Measurements from ENCODE around the gene DYRK2.

DYRK2 gene

GRCh38 chr12:67648521-67649260, at the start of gene DYRK2:
TSS of gene DYRK2 (plus strand) at chr12:67648745. CDS start at chr12:67649134, 389 bp downstream.
- peak; percentile 71 for DNase-seq

DNA sequence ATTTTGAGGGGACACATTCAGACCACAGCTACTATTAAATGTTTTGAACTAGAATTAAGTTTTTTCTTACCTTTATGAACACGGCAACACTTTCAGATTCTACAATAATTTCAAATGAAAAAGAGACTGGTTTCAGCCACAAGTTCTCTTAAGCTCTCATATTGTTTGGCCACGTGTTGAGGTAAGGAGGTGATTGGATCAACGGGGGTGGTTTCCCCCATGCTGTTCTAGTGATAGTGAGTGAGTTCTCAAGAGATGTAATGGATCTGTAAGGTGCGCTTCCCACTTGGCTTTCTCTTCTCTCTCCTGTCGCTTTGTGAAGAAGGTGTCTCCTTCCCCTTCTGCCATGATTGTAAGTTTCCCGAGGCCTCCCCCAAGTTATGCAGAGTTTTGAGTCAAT, 48.9 kb upstream of the DYRK2 start:
- no peak for DNase-seq

GRCh38 chr12:67601126-67601525, 47.4 kb upstream of the DYRK2 start:
- no peak for DNase-seq

- DNase-seq, result no peak
Observed at GRCh38 chr12:67609226-67609870, 39.2 kb upstream of the DYRK2 start.

DNA sequence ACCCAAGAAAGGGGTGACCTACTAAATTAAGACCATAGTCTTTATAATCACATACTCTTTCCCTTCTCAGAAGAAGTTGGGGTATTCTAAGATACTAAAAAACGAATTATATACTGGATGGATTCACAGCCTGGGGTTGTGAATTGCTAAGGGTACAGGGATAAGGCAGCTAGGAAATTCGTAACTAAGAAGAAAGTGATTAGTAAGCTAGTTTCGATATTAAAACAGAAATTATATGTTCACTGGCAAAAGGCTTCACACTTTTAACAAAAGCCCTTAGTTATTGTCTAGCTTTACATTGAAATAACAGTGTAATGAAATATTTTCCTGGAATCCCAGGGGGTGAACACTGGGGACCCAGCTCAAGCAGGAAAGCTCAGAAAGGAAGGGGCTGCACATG, 35.5 kb upstream of the DYRK2 start:
- DNase-seq, result no peak

- no peak for DNase-seq
Observed at GRCh38 chr12:67617629-67618028, 30.9 kb upstream of the DYRK2 start.

DNA sequence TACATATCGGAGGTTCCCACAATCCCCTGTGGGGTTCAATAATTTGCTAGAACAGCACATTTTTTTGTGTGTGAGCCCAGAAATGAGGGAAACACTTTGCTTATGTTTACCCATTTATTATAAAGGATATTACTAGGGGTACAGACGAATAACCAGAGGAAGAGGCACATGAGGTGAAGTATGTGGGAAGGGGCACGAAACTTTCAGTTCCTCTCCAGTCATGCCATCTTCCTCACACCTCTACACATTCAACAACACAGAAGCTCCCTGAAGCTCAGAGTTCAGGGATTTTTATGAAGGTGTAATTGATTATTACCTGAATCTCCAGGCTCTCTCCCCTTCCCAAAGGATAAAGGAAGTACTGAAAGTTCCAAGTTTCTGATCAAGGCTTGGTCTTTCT, 30.2 kb upstream of the DYRK2 start:
- DNase-seq, result no peak

DNA sequence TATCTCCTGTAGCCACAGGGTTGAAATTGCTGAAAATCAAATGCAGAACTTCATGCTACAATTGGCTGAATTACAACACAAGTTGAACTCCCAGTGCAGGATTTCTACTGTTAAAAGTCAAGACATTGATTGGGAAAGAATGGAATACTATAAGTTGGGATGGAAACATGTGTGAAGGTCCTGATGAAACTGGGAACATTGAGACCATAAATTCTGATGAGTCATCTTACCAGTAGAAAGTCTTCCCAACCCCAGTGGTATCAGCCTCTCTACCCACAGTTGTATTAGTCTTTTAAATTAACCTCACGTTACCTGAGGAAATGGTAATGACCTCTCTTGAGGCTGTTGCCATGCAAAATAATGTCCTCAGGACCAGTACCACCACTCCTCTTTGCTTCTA, 27.4 kb upstream of the DYRK2 start:
- no peak for DNase-seq

DNA sequence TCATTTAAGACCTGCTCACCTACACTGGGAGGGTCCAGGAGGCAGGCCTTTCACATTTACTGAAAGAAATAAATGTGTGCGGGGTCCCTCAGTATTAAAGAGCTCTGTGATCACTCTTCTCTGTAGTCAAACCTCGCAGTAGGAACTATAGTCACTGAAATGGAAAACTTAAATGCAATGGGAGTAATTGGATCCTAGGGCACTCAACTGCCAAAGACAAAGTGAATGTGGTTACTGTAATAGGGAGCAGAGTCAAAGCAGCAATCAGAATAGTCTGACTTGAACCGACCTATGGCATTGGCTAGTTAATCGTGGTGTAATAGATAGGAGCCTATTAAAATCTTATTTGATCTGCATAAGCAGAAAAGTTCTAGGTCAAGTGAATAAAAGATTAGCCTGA, 26.6 kb upstream of the DYRK2 start:
- no peak for DNase-seq

DNA sequence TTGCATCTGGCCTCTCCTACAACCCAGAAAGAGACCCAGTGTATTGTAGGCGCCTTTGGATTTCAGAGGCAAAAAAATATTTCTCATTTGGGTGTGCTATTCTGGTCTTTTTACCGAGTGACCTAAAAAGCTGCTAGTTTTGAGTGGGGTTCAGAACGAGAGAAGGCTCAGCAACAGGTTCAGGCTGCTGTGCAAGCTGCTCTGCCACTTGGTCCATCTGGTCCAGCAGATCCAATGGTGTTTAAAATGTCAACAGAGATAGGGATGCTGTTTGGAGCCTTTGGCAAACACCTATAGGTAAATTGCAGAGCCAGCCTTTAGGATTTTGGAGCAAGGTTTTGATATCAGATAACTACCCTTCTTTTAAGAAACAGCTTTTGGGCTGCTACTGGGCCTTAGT, 25.3 kb upstream of the DYRK2 start:
- DNase-seq, result no peak

- DNase-seq, result no peak
Observed at GRCh38 chr12:67624355-67624754, 24.2 kb upstream of the DYRK2 start.

GRCh38 chr12:67625004-67625403, 23.5 kb upstream of the DYRK2 start:
- DNase-seq, result no peak

- no peak for DNase-seq
Observed at GRCh38 chr12:67626156-67626555, 22.4 kb upstream of the DYRK2 start.

DNA sequence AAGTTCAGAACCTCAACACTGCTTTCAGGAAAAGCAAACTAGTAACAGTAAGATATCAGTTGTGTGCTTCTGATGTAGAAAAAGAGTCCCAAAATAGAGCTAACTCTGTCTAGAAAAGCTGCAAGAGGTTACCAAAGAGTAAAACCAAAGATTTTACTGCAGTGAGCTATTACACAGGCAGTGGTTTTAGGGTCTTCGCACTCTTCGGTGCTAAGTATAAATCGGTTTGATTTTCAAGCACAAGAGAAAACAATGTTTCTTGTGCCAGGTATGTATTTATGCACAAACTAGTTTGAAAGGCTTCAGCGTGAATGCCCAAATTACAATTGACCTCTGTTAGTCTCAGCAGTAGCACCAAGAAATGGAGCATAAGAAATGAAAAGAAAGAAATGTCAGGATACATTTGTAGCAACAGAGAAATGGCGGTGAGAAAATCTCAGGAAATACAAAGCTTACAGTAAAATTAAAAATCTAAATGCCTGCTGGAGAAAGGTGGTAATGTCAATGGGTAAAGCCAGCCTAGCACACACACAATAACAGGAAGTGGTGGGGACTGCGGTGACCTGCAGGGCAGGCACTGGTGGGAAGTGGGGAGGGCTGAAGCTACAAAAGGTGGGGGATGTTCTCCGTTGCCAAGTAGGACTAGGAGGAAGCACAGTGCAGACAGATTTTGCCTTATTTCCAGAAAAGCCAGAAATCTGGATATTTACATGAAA, 18.0 kb upstream of the DYRK2 start:
- peak; percentile 83 for DNase-seq

GRCh38 chr12:67632005-67632404, 16.5 kb upstream of the DYRK2 start:
- DNase-seq, result no peak

- DNase-seq, result no peak
Observed at GRCh38 chr12:67633024-67633610, 15.4 kb upstream of the DYRK2 start.

DNA sequence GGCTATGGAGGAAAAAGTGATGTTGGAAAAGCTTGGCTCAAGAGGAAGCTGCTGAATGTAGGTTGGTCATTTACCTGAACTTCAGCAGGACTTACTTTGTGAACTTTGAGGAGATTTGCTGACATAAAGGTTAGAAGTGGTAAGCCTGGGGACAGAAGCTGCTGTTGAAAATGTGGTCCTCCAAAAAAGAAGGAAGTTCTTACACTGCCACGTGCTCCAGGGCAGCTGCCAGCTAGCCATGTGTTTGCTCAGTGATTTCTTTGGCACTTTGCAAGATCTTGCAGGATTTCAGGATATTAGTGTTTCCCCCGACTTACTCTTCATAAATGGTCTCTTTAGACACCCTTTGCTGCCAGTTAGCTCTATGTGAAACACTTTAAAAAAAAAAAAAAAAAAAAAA, 14.8 kb upstream of the DYRK2 start:
- DNase-seq, result no peak

GRCh38 chr12:67634303-67634761, 14.2 kb upstream of the DYRK2 start:
- DNase-seq, result no peak

DNA sequence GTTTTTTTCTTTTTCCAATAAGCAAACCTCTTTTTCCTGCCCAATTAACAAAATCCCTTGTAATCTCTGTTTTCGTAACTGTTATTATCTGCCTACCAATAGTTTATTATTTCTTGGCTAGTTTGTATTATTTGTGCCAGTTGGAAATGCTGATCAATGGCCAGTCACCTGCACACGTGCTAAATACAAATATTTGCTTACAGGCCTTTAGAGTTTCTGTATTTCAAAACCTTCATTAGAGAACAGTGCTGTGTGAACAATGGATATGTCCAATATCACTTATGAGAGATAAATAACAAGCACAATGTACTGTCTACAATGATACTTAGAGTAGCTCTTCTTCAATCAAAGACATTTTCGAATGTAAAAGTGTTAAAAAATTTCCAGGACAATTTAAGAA, 10.8 kb upstream of the DYRK2 start:
- DNase-seq, result no peak

- DNase-seq, result no peak
Observed at GRCh38 chr12:67638694-67639093, 9.9 kb upstream of the DYRK2 start.

DNA sequence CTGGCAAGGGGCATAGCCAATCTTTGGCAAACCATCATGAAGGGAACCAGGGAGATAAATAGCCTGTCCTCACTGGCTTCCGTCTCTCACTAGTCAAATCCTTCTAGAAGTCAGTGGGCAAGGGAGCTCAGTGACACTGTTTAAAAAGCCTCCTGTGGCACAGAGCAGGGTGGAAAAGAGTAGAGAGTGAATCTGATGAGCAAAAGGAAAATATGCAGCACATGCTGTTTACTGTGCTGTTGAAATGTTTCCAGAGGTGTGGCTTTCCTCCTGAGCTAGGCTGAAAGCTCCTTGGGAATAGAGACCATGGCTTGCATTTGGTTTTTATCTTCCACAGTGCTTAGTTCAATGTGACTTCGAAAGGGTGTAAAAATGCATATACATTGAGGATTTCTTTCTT, 7.7 kb upstream of the DYRK2 start:
- DNase-seq, result no peak

DNA sequence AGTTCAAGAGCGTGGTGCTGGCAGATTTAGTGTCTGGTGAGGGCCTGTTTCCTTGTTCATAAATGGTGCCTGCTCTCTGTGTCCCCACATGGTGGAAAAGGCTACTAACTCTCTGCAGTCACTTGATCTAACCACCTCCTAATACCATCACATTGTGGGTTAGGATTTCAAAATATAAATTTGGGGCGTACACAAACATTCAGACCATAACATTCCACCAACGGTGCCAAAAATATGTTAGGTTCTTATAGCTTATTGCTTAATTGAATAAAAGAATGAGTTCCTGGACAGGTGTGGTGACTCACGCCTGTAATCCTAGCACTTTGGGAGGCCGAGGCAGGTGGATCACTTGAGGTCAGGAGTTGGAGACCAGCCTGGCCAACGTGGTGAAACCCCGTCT, 3.4 kb upstream of the DYRK2 start:
- DNase-seq, result no peak

DNA sequence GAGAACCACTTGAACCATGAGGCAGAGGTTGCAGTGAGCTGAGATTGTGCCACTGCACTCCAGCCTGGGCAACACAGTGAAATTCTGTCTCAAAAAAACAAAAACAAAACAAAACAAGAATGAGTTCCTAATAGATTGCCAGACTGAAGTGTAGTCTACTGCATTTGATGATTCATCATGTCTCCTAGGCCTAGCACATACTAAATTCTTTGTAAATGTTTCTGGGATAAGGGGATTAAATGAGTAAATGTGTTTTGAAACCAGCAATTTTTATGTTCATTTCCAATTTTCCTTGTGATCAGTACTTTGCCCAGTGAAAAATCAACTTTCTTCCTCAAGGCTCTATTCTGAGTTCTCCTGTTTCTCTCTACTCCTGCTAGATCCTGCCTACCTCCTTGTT, 2.9 kb upstream of the DYRK2 start:
- no peak for DNase-seq

DNA sequence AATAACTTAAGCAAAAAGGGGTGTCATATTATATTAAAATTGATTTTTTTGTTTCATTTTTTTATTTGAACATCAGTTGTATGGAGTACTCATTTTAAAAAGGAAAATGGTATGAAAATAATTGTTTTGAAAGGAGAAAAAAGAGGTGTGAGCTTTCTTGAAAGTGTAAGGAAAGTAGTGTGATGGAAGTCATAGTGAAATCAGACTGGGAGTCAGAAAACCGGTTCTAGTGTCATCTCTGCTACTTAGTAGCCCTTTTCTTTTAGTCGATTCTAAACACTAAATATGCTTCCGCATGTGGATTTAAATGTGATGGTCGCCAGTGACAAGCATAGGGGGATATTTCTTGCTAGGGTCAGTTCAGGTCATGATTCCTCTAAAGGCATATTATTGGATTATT, 1.8 kb upstream of the DYRK2 start:
- no peak for DNase-seq
